HG02759 (cell line): ENCODE measurements around the gene SLC35G3.
"Not testable (repeated sequence)": the region's sequence is repeated elsewhere in the genome, so short reads cannot be mapped to it uniquely, and the experiment has no call there.

Source experiments
- ATAC-seq: cut with Tn5 transposase; IDR thresholded peaks from one replicate; pipeline ENCODE4 v1.9.1; 2021; ENCODE audit warnings: mild to moderate bottlenecking, moderate library complexity; ENCODE audit not compliant: unreplicated experiment

SLC35G3 gene

GRCh38 chr17:35167046-35167445 lies 27.1 kb downstream of the SLC35G3 start:
- ATAC-seq, result no peak

- no peak for ATAC-seq
Measured at GRCh38 chr17:35166526-35166925, 27.7 kb downstream of the SLC35G3 start.

- ATAC-seq, result no peak
Measured at GRCh38 chr17:35164716-35165115, 29.5 kb downstream of the SLC35G3 start.

GRCh38 chr17:35163886-35164285 lies 30.3 kb downstream of the SLC35G3 start:
- no peak for ATAC-seq

- no peak for ATAC-seq
Measured at GRCh38 chr17:35162755-35163154, 31.4 kb downstream of the SLC35G3 start.

GRCh38 chr17:35161281-35161761 lies 32.9 kb downstream of the SLC35G3 start:
- ATAC-seq, result no peak

- no peak for ATAC-seq
Measured at GRCh38 chr17:35160354-35161201, 33.6 kb downstream of the SLC35G3 start.

GRCh38 chr17:35159940-35160339 lies 34.3 kb downstream of the SLC35G3 start:
- no peak for ATAC-seq

GRCh38 chr17:35155246-35155645 lies 38.9 kb downstream of the SLC35G3 start:
- ATAC-seq, result no peak

- no peak for ATAC-seq
Measured at GRCh38 chr17:35154196-35155165, 39.7 kb downstream of the SLC35G3 start.

- ATAC-seq, result no peak
Measured at GRCh38 chr17:35152421-35153140, 41.6 kb downstream of the SLC35G3 start.

GRCh38 chr17:35151080-35151479 lies 43.1 kb downstream of the SLC35G3 start:
- ATAC-seq, result not testable (repeated sequence)

GRCh38 chr17:35149941-35150340 lies 44.3 kb downstream of the SLC35G3 start:
- ATAC-seq, result no peak

- no peak for ATAC-seq
Measured at GRCh38 chr17:35148144-35148543, 46.0 kb downstream of the SLC35G3 start.

- ATAC-seq, result no peak
Measured at GRCh38 chr17:35147375-35147905, 46.8 kb downstream of the SLC35G3 start, which contains the start of gene UNC45B. Gene UNC45B, plus strand, starts transcription at chr17:35147817. Its CDS starts 447 bp downstream, at chr17:35148264.

GRCh38 chr17:35146214-35146833 lies 47.9 kb downstream of the SLC35G3 start:
- no peak for ATAC-seq

GRCh38 chr17:35144840-35145239 lies 49.4 kb downstream of the SLC35G3 start:
- no peak for ATAC-seq
